GM19324 (cell line): ENCODE data around the gene CYB561D2.
"Not testable (repeated sequence)": the region's sequence is repeated elsewhere in the genome, so short reads cannot be mapped to it uniquely, and the experiment has no call there.

ENCODE experiments used
- ATAC-seq: cut with Tn5 transposase; IDR thresholded peaks from one replicate; pipeline ENCODE4 v1.9.1; 2021; ENCODE audit warnings: mild to moderate bottlenecking, moderate library complexity; ENCODE audit not compliant: unreplicated experiment, low FRiP score

CYB561D2 gene, protein sequence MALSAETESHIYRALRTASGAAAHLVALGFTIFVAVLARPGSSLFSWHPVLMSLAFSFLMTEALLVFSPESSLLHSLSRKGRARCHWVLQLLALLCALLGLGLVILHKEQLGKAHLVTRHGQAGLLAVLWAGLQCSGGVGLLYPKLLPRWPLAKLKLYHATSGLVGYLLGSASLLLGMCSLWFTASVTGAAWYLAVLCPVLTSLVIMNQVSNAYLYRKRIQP

DNA sequence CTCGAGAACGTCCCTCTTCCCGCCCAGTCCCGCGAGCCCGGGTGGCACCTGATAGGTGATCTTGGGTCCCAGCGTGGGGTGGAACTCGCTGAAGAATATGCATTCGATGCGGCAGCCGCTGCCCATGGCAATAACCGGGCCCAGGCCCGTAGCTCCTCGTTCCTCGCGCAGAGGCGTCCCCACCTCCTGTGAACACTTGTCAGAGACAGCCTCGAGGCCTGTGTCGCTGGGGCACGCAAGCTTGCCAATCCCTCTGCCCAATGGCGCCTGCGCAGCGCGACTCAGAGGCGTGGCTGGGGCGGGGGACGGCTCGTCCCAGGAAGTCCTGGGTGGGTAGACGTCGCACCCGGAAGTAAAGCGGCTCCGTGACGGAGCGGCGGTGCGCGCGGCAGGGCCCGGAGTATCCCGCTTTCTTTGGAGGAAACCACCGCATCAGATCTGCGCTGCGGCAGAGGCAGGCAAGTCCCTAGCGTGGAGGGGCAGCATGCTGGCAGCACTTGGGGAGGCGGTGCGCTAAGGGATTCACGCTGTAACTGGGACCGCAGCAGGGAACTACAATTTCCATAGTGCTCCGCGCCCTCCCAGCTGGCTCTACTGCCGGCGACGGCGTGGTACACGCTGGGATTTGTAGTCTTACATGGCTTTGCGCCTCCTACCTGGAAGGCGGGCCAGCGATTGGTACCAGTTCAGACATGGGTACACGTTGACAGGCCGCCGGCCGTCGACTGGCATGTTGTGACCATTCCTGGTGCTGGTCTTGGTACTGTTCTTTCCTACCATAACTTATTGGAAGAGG, at the start of gene CYB561D2, which contains the start of gene NPRL2:
CYB561D2 (plus strand) TSS at position 336 of the 796 bp plus-strand sequence. CDS start 572 bp downstream, outside the sequence.
NPRL2 (minus strand) TSS at position 249 of the 796 bp plus-strand sequence; CDS start at position 126, 123 bp downstream.
- peak; percentile 88 for ATAC-seq

DNA sequence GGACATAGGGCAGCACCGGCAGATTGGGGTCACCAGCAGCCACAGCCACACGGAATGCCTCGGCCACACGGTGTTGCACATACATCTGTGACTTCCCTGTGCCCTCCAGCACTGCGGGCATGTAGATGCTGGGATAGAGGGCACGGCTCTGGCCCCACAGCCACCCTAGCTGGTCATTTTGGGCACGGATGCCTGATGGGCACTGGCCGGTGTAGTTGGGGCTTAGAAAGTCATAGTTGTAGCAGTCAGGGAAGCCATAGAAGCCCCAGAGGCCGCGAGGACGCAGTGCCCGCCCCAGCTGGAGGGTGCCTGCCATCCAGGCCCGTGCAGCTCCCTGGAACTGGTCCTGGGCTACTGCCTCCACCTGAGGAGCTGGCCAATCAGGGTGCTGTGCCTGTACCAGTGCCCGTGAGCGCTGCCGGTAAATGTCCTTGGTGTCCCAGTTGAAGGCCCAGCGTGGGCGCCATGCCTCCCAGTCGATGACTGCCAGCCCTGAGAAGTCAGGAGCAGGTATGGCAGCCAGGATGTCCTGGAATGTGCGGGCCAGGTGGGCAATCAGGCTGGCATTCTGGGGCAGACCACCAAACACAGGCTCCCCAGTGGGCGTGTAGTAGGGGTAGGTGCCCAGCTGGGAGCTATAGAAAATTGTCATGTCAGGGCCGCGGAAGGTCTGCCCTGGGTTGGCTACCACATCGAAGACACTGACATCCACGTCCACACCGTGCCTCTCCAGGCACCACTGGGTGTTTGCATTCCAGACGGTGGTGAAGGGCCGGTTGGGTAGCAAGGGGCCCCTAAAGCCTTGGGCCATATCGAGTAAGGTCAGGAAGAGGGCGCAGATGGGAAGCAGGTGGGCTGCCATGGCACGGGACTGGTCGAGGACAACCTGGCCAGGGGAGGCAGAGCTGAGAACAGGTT, 48.3 kb upstream of the CYB561D2 start:
- no peak for ATAC-seq

DNA sequence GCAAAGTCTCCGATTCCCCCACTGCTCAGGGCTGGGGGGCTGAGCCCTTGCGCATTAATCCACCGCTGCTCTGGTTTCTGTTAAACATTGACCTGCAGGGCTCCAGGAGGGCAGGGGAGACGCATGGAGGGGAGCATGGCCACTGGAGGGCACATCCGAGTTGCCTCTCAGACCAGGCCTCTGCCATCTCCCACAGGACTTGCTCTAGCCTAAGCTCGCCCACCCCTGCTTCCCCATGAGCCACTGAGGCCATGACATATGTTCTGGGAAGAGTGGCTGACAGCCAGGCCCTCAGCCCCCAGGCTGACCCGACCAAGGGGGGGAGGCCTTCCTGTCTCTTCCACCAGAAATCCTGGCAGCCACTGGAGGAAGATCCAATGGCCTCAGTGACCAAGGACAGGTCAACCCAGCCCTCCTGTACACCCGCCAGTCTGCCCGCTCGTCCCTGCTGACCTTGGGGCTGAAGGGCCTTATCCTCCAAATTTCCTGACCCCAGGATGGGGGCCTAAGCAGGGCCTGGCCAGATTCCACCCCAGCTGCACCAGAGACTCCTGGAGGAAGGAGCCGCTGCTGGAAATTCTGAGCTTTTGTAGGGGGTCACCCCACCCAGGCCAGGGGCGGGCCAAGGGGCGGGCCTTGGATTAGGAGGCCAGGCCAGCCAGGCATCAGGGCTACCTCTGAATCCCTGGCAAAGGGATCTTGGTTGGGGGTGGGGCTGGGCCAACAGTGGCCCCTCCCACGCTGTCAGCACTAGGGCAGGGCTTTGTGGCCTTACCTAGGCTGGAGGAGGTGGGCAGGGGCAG, 47.4 kb upstream of the CYB561D2 start, which contains the start of gene HYAL1:
HYAL1 (minus strand) TSS at position 562 of the 803 bp plus-strand sequence. CDS start 618 bp downstream, outside the sequence.
- no peak for ATAC-seq

DNA sequence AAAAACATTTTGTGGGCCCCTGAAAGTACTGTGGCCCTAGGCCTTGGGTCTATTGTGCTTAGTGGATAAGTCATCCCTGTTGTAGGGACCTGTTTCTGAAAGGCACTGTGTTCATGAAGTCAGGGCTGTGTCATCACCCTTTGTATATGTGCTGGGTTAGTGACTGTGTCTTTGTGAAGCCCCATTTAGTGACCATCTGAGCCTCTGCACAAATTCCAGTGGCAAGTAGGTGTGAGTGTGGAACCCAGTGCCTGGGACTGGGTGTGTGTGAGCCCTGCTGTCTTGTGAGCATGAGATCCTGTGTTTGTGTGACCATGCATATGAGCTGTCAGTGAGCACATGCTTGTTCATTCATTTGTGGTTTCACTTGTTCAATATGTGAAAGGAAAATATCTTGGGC, 46.1 kb upstream of the CYB561D2 start:
- ATAC-seq = no peak

DNA sequence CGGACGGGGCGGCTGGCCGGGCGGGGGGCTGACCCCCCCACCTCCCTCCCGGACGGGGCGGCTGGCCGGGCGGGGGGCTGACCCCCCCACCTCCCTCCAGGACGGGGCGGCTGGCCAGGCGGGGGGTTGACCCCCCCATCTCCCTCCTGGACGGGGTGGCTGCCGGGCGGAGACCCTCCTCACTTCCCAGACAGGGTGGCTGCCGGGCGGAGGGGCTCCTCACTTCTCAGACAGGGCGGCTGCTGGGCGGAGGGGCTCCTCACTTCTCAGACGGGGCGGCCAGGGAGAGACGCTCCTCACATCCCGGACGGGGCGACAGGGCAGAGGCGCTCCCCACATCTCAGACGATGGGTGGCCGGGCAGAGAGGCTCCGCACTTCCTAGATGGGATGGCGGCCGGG, 38.6 kb upstream of the CYB561D2 start:
- ATAC-seq = not testable (repeated sequence)

DNA sequence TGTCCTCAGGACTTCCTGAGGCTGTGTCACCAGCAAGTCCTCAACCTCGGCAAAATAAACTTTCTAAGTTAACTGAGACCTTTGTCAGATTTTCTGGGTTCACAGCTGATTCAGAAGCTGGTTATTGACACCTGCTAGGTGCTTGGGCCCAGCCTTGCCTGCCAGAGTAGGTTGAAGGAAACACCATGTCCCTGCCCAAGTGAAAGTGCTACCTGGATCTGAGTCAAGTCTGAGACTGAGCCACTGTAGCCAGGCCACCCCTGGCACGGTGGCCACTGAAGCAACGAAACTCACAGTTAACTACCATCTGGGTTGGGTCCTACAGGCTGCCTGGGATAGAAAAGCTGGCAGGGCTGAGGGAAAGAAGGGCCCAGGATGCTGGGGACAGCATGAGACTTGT, 36.3 kb upstream of the CYB561D2 start:
- ATAC-seq = no peak

DNA sequence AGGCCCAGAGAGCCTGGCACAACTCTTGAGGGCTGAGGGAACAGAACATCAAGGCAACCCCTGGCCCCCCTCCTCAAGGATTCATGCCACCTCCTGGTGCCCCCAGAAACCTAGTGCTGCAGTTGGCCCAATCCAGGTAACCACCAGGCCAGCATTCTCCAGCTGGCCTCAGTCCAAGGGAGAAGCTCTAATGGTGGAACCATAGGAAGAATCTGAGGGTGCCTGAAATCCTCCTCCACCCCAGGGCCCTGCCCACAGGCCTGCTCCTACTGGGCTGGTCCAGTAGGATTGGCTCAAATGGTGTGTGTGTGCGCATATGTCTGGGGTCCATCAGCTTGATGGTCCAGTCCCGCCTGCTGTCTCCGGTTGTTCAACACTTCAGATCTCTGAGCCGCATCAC, 35.8 kb upstream of the CYB561D2 start:
- ATAC-seq = no peak

DNA sequence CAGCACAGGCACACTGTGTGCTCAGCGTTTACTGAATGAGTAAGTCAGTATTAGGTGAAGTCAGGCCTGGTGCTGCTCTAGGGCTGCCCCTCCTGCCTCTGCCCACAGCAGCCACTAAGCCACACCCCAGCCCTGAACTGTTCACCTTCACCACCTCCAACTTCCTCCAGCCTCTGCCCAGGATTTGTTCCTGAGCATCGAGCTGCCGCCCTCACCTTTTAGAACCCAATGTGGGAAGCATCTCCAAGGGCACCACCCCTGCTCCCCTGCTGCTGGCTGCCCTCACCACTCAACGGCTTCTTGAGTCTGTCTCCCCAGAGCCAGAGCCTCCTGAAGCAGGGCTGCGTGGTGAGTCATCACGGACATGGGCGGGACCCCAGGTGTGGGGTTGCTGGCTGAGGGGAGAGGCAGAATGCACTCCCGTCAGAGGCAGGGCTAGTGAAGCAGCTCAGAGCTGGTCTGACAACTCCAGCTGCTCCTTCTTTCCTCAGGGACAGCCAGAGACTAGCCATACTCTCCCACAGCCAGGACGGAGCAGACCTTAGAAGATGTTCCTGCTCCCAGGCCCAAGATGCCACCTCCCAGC, 33.9 kb upstream of the CYB561D2 start:
- no peak for ATAC-seq

DNA sequence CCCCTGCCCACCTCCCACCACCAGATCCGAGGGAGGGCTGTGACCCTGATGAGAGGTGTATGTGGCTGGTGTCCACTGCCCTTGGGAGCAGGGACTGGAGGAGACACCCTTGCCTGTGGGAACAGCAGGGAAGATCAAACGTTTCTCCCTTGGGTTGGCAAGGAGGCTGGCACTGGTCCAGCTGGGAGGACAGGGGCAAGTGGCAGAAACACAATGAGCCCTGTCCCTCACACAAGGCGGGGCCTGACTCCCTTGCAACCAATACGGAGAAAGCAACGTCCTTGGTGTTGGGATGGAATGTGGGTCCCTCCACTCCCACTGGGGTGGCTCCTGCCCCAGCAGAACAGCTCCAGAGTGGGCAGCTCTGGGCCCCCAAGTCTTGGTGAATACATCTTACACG, 33.4 kb upstream of the CYB561D2 start:
- no peak for ATAC-seq

DNA sequence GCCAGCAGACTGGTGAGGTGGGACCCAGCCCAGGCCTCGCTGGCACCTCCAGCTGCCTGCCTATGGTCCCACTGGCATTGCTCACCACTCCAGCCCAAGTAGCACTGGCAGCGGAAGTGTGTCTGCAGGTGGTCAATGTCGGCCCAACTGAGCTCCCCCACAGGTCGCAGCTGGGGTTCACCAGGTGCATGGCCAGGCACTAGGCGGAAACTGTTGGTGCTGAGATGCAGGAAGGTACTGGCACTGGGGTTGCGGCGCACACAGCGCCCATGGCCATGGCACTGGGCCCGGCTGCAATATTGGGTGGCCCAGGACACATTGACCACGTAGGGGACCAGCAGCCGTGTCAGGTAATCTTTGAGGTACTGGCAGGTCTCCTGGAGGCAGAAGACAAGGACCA, 32.5 kb upstream of the CYB561D2 start:
- ATAC-seq = no peak

DNA sequence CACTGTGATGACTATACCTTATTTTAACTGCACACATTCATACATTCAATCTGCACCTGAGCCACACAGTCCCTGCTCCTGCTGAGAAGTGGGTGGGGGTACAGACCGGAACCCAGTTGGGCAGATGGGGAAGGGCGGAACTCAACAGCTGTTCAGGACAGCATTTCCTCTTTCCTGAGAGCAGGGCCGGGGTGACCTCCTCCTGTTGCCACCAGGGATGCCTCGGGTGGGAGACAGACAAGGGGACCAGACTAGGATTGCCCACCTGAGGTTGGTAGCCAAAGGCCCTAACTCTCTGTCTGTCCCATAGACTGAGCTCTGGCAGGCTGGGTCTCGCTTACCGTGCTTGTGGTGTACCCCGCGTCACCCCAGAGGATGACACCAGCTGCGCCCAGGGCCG, 32.0 kb upstream of the CYB561D2 start:
- no peak for ATAC-seq

DNA sequence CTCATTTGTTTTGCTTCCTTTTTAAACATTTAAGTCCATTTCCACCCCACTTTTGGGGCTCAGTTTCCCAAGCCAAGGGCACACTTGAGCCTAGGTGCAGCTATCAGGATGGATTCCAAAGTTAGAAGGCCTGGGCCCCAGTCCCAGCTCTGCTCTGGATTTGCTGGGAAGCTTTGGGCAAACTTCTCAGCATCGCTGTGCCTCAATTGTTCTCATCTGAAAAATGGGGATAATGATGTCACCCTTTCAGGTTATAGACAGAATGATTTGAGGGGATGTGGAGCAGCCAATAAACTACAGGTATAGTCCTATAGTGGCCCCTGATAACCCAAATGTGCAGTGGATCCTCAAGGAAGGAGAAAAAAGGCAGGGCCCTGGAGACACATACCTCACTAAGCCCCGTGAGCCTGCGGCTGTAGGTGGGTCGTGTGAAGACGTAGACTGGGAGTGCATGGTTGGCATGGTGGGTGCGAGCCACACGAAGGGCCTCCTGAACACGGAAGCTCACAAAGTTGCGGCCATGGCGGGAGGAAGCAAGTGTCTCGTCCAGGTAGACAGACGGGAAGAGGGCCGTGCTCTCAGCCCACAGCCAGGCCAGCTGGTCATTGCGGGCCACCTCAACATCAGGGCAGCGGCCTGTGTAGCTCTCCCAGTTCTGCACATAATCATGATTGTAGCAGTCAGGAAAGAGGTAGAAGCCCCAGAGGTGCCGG, 31.3 kb upstream of the CYB561D2 start:
- no peak for ATAC-seq

DNA sequence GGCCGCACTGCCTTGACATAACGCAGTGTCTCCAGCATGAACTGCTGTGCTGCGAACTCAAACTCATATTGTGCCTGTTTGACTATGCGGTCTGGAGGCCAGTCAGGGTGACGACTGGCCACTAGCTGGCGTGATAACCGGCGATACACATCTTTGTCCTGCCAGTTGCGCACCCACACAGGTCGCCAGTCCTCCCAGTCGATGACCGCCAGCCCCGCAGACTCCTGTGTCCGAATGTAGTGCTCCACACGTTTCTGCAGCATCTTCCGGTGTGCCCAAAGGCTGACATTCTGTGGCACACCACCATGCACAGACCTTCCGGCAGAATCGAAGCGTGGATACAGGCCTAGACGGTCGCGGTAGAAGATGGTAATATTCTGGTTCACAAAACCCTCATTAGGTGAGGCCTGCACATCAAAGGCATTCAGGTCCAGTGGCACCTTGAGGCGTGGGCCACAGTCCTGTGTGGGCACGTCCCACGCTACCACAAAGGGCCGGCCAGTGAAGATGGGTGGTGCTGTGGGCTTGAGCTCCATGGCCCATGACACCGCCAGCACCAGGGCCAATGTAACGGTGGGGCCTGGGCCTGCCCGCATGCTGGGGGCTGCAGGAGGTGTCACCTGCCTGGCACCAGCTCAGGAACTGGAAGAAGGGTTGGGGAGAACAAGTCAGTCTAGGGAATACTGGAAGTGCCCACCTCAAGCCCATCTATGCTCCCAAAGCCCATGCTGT, 30.6 kb upstream of the CYB561D2 start:
- no peak for ATAC-seq

DNA sequence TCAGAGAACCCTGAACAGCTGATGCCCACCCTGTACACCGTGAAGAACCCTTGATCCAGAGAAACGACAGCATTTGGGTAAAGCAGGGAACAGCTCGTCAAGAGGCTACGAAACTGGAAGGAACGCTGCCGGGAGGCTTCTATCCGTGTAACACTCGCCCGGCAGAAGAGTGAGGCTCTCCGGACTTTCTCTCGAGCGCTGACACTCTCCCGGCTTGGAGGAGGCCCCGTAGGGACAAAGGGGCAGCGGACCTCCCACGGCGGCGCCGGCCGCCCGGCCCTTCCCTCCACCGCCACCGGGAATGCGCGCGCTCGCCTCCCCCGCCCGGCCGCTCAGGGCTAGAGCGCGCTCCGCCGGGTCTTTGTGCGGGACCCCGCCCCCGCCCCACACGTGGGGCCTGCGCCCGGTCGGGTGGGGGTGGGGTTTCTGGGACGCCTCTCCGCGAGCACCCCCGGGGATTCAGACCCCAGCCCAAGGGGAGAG, 29.8 kb upstream of the CYB561D2 start:
- ATAC-seq = peak; percentile 52

DNA sequence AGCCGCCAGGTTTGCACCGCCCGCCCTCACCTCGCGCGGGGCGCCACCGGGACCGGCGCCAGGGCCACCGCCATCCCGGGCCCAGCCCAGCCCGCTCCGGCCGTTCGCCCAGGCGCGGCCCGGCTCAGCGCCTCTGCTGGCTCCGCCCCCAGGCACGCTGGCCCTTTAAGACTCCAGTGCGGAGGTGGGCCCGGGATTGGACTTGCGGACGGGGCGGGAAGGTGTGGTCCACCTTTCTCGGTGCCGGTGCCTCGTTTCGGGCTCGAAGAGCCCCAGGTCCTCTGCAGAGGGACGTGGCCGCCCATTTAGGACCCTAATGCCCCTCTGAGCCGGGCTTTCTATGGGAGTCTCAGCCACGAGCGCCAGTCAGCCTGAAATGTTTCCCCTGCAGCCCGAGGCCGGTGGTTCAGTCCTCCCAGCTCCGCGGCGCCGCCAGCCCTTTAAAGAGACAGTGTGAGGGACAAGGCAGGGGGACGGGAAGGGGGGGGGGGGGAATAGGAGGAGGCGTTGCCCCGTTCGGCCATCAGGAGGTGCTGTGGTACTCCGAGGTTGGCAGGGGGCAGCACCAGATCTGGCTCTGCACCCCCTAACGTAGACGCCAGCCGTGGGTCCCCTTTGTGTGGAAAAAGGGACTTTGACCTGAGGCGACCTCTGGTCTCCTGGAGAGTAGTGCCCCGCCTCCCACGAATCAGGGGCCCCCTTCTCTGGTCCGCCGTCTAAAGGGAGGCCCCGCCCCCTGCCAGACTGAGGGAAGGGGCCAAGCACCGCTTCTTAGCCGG, 29.1 kb upstream of the CYB561D2 start:
- ATAC-seq = peak; percentile 83

DNA sequence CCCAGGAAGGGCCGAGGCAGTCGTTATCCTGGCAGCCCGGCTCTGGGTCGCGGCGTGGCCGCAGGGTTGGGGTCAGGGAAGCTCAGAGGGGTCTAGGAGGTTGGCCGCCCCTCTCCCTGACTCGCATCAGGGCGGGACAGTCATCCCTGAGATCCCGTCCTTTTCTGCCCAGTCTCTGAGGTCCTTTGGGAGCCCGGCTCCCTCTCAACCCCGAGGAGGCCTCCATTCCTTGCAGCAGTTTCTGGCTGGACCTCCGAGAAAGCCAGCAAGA, 28.6 kb upstream of the CYB561D2 start:
- no peak for ATAC-seq

DNA sequence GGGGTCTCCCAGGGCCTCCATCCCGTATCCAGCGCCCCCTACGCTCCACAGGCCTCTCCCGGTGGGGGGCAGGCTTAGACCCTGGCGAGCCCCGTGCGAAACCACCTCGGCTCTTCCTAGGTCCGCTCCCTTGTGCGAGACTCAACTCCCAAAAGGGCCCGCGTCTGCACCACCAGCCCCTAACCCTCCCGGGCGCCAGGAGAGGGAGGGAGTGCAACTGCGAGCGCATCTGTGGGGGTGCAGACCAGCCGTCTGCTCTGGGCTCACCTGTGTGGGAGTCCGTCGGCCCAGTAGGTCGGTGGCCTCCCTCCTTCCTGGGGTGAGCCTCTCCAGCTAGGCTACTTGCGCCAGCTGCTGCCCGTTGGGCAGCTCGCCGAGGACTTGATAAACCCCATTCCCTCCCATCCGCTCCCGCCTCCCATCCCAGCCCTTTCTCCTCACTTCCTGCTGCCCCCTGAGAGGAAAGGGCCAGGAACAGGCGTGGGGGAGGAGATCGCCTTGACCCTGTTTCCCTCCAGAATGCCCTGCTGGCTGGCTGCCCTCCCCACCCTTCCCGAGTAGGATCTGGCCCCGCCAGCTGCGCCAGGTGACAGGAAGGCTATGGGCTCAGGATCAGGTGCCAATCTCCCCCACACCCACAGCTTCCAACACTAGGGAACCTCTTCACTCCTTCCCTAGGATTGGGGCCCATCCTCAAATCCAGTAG, 28.1 kb upstream of the CYB561D2 start, which contains the start of gene HYAL2:
HYAL2 (minus strand) TSS at position 360 of the 706 bp plus-strand sequence. CDS start 2,256 bp downstream, outside the sequence.
- no peak for ATAC-seq
